IMR-90 (cell line): ENCODE results near the gene PLCL2. TPM values are rescaled to one million over a fixed set of nuclear protein-coding genes. Genes with fewer than 3 reads are reported as not detected.

Experiments used
- ATAC-seq: fragments of 200-7000 bp; cut with Tn5 transposase; 2 replicates; pipeline ENCODE4 v1.9.1; 2020; ENCODE audit warnings: low read depth, mild to moderate bottlenecking, moderate library complexity
- BruUV-seq: library from RNA; stranded (reverse); fragments of 400-500 nt; replicated peaks from 2 replicates; lab custom pipeline; 2021; lab: Mats Ljungman, UMichigan
- CTCF ChIA-PET: fragments of 300-600 bp; formaldehyde crosslinking; extraction: SDS; loops from one replicate; lab custom pipeline; 2021; ENCODE audit warnings: antibody characterized with exemption; lab: Yijun Ruan, JAX
- POLR2A ChIA-PET: fragments of 300-600 bp; sonication (Branson Sonifier 250); formaldehyde crosslinking; loops from one replicate; lab custom pipeline; 2022; ENCODE audit warnings: antibody characterized with exemption; ENCODE audit not compliant: unreplicated experiment; lab: Charles Lee
- DNase-seq: peaks from one replicate; pipeline ENCODE4 v3.0.0; 2013
- H2AFZ ChIP-seq: replicated peaks from 2 replicates; pipeline ENCODE3; 2013; ENCODE audit warnings: low read length, mild to moderate bottlenecking; ENCODE audit not compliant: poor library complexity
- H2AK5ac ChIP-seq: 2 replicates; pipeline ENCODE4 v1.6.1; 2013; ENCODE audit warnings: low read depth, low read length, inconsistent platforms
- H2AK9ac ChIP-seq: replicated peaks from 2 replicates; pipeline ENCODE3; 2013; ENCODE audit warnings: mild to moderate bottlenecking, low read depth, low read length, moderate library complexity; ENCODE audit not compliant: poor library complexity
- H2BK120ac ChIP-seq: 2 replicates; pipeline ENCODE4 v1.6.1; 2013; ENCODE audit warnings: low read depth, low read length, inconsistent platforms
- H2BK15ac ChIP-seq: 3 replicates; pipeline ENCODE4 v1.6.1; 2013; ENCODE audit warnings: low read depth, low read length, inconsistent platforms
- H2BK20ac ChIP-seq: 2 replicates; pipeline ENCODE4 v1.6.1; 2013; ENCODE audit warnings: low read depth, mild to moderate bottlenecking, inconsistent platforms, low read length, moderate library complexity
- H2BK5ac ChIP-seq: 2 replicates; pipeline ENCODE4 v1.6.1; 2013; ENCODE audit warnings: mild to moderate bottlenecking, low read depth, low read length, inconsistent platforms; ENCODE audit not compliant: poor library complexity, severe bottlenecking
- H3K14ac ChIP-seq: replicated peaks from 2 replicates; pipeline ENCODE4 v1.6.1; 2013; ENCODE audit warnings: low read depth, low read length, inconsistent platforms
- H3K18ac ChIP-seq: 2 replicates; pipeline ENCODE4 v1.6.1; 2013; ENCODE audit warnings: low read depth, low read length, control low read depth
- H3K23ac ChIP-seq: 2 replicates; pipeline ENCODE4 v1.6.1; 2013; ENCODE audit warnings: low read depth, low read length, inconsistent platforms
- H3K27ac ChIP-seq: 2 replicates; pipeline ENCODE4 v1.5.1; 2013; ENCODE audit warnings: mild to moderate bottlenecking, control low read depth, low read length; ENCODE audit not compliant: insufficient read depth
- H3K27me3 ChIP-seq: 2 replicates; pipeline ENCODE4 v1.6.1; 2013; ENCODE audit warnings: low read length; ENCODE audit not compliant: control insufficient read depth, insufficient read depth
- H3K36me3 ChIP-seq: 2 replicates; pipeline ENCODE4 v1.6.1; 2013; ENCODE audit warnings: low read length, mixed read lengths; ENCODE audit not compliant: control insufficient read depth, insufficient read depth
- H3K4ac ChIP-seq: 2 replicates; pipeline ENCODE4 v1.6.1; 2013; ENCODE audit warnings: low read depth, low read length, inconsistent platforms
- H3K4me1 ChIP-seq: 2 replicates; pipeline ENCODE4 v1.6.1; 2013; ENCODE audit warnings: low read length, mixed read lengths; ENCODE audit not compliant: control insufficient read depth, insufficient read depth
- H3K4me2 ChIP-seq: 2 replicates; pipeline ENCODE4 v1.6.1; 2013; ENCODE audit warnings: low read depth, mild to moderate bottlenecking, control low read depth, low read length, moderate library complexity
- H3K4me3 ChIP-seq: 2 replicates; pipeline ENCODE4 v1.5.1; 2013; ENCODE audit warnings: low read depth, mild to moderate bottlenecking, control low read depth, low read length, moderate library complexity; ENCODE audit not compliant: insufficient read depth
- H3K56ac ChIP-seq: 2 replicates; pipeline ENCODE4 v1.6.1; 2013; ENCODE audit warnings: low read length, inconsistent platforms; ENCODE audit not compliant: insufficient read depth; ENCODE audit errors: extremely low read depth
- H3K79me1 ChIP-seq, 2 experiments: 2 replicates each; pipeline ENCODE4 v1.6.1; 2013; ENCODE audit warnings: low read length in 2 of 2, inconsistent platforms in 1 of 2, low read depth in 1 of 2
- H3K9ac ChIP-seq: 2 replicates; pipeline ENCODE4 v1.6.1; 2013; ENCODE audit warnings: low read depth, low read length, control low read depth
- H3K9me1 ChIP-seq: 2 replicates; pipeline ENCODE4 v1.6.1; 2013; ENCODE audit warnings: low read length, inconsistent platforms; ENCODE audit not compliant: insufficient read depth
- H3K9me3 ChIP-seq: 2 replicates; pipeline ENCODE4 v1.6.1; 2013; ENCODE audit warnings: low read length; ENCODE audit not compliant: control insufficient read depth, insufficient read depth
- H4K20me1 ChIP-seq: 2 replicates; pipeline ENCODE4 v1.6.1; 2013; ENCODE audit warnings: low read length, inconsistent platforms; ENCODE audit not compliant: insufficient read depth
- H4K5ac ChIP-seq: 2 replicates; pipeline ENCODE4 v1.6.1; 2013; ENCODE audit warnings: mild to moderate bottlenecking, low read depth, low read length, control low read depth
- H4K8ac ChIP-seq, 2 experiments: 2 replicates each; pipeline ENCODE4 v1.6.1; 2013; ENCODE audit warnings: low read depth in 2 of 2, low read length in 2 of 2, control low read depth in 1 of 2, inconsistent platforms in 1 of 2
- H4K91ac ChIP-seq: 2 replicates; pipeline ENCODE4 v1.6.1; 2013; ENCODE audit warnings: low read depth, low read length, inconsistent platforms; ENCODE audit not compliant: insufficient read depth
- BHLHE40 ChIP-seq: fragments of 150-350 bp; IDR thresholded peaks from 2 replicates; pipeline ENCODE4 v1.6.1; 2016; ENCODE audit warnings: mild to moderate bottlenecking, low read depth, low read length
- CEBPB ChIP-seq: IDR thresholded peaks from 2 replicates; pipeline ENCODE4 v1.6.1; 2012; ENCODE audit warnings: low read depth, low read length, improper control_type of control experiment
- CHD1 ChIP-seq: IDR thresholded peaks from 2 replicates; pipeline ENCODE4 v1.6.1; 2012; ENCODE audit warnings: low read depth, low read length, improper control_type of control experiment
- FOS ChIP-seq: fragments of 150-350 bp; IDR thresholded peaks from 2 replicates; pipeline ENCODE4 v1.6.1; 2016; ENCODE audit warnings: low read depth, low read length
- MAFK ChIP-seq: IDR thresholded peaks from 2 replicates; pipeline ENCODE4 v1.6.1; 2012; ENCODE audit warnings: low read depth, low read length, improper control_type of control experiment
- MAZ ChIP-seq: IDR thresholded peaks from 2 replicates; pipeline ENCODE4 v1.6.1; 2012; ENCODE audit warnings: low read depth, mild to moderate bottlenecking, low read length, improper control_type of control experiment, moderate library complexity, borderline replicate concordance
- MXI1 ChIP-seq: IDR thresholded peaks from 2 replicates; pipeline ENCODE4 v1.6.1; 2012; ENCODE audit warnings: low read depth, mild to moderate bottlenecking, low read length, moderate library complexity, borderline replicate concordance
- POLR2A ChIP-seq: IDR thresholded peaks from 2 replicates; pipeline ENCODE4 v1.6.1; 2012; ENCODE audit warnings: mild to moderate bottlenecking, low read depth, low read length
- RAD21 ChIP-seq: IDR thresholded peaks from 2 replicates; pipeline ENCODE4 v1.6.1; 2012; ENCODE audit warnings: low read length, improper control_type of control experiment
- RFX5 ChIP-seq: IDR thresholded peaks from 2 replicates; pipeline ENCODE4 v1.8.0; 2012; ENCODE audit warnings: low read depth, mild to moderate bottlenecking, low read length, moderate library complexity
- SMC3 ChIP-seq: fragments of 150-350 bp; IDR thresholded peaks from 2 replicates; pipeline ENCODE4 v1.6.1; 2016; ENCODE audit warnings: low read depth, mild to moderate bottlenecking, antibody characterized with exemption, low read length, moderate library complexity
- WGBS, 2 experiments: methylation state at CpG; one replicate each; pipeline versions ENCODE4 v1.1.5 to v1.1.7; 2013; ENCODE audit warnings: missing lambda C conversion rate in 2 of 2; ENCODE audit not compliant: insufficient read length in 1 of 2; ENCODE audit errors: extremely low coverage in 2 of 2; 5-methylcytosine and 5-hydroxymethylcytosine counted together
- dilution Hi-C: fragments of 300-500 bp; cut with HindIII; formaldehyde crosslinking; loops from one replicate; pipeline ENCODE4 v1.14.3; 2018; ENCODE audit warnings: low sequenced_read_pairs; ENCODE audit not compliant: unreplicated experiment
- in situ Hi-C: fragments of 300-500 bp; cut with MboI; formaldehyde crosslinking; loops from 3 replicates; pipeline ENCODE4 v1.14.3; 2019; ENCODE audit warnings: low sequenced_read_pairs, inconsistent platforms, mixed read lengths
- intact Hi-C: fragments of 100-400 bp; cut with micrococcal nuclease; formaldehyde crosslinking; loops from 2 replicates; pipeline ENCODE4 v1.10.0; 2022
- polyA plus RNA-seq, 3 experiments: library from polyadenylated mRNA; depleted of rRNA; stranded (reverse); fragments of >200 nt; gene quantifications; 2 replicates each; pipeline ENCODE4 v1.2.3, GENCODE V29; 2012; ENCODE audit warnings: low replicate concordance in 1 of 3
- total RNA-seq: library from RNA; depleted of rRNA; stranded (reverse); fragments of >200 nt; gene quantifications from 2 replicates; pipeline ENCODE4 v1.2.3, GENCODE V29; 2012
- TF ChIP-seq, protein P1 (sequence below): conservative IDR thresholded peaks from 2 replicates; pipeline ENCODE4 v1.5.1; 2012; ENCODE audit warnings: mild to moderate bottlenecking, low read depth, low read length, improper control_type of control experiment
- TF ChIP-seq, protein P2 (sequence below): fragments of 150-350 bp; IDR thresholded peaks from 2 replicates; pipeline ENCODE4 v1.6.1; 2017; ENCODE audit warnings: mild to moderate bottlenecking, antibody characterized with exemption, low read length, low read depth

The PLCL2 gene
- total and polyA plus RNA-seq, 2 of the 4 experiments (the other 2 are of a cell fraction) = 0.92 to 3.8 TPM

DNA sequence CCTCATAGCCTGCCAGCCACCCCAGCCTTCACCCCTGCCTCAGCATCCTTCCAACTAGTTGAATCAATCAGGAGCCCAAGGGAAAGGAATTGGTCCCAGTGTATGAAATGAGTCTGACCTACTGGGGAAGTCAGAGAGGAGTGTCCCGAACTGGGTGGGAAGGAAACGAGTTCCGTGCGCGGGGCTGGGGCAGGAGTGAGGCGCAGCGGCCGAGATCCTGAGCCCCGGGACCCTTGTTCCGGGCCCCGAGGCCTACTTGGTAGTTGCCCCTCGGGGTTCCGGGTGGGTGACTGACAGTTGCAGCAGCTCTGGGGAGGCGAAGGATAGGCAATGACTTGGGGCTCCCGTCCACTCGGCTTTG, 1.1 kb upstream of the PLCL2 start:
- Histone ChIP-seq H3K9ac (no peak overlapping the region), H4K5ac (no peak overlapping the region), H3K56ac (no peak overlapping the region), H3K23ac (no peak overlapping the region), H3K4me2 (no peak overlapping the region), H2BK120ac (no peak overlapping the region), H2AFZ (peak overlapping the region; percentile 91), H3K18ac (no peak overlapping the region), H4K8ac (no peak overlapping the region), H2AK5ac (no peak overlapping the region), H4K91ac (no peak overlapping the region), H3K9me1 (no peaks in the 10 kb centered on the region), H3K4ac (no peak overlapping the region), H3K27me3 (peaks cover 4% of the 10 kb centered on the region), H3K27ac (no peak overlapping the region), H4K20me1 (no peaks in the 10 kb centered on the region), H2BK5ac (no peak overlapping the region), H3K79me1 (peaks cover 0 to 4% of the 10 kb centered on the region in 2 experiments; a peak in 1 of 4 replicates), H2BK20ac (no peak overlapping the region), H3K36me3 (no peaks in the 10 kb centered on the region), H3K4me3 (no peak overlapping the region), H2AK9ac (no peak overlapping the region), H3K4me1 (peaks cover 4% of the 10 kb centered on the region; the same call in 1 of the 2 replicates), H2BK15ac (no peak overlapping the region), H3K9me3 (no peaks in the 10 kb centered on the region), H3K14ac (no peak overlapping the region)
- in situ Hi-C loops (loop anchor here (25.0 kb wide), 1 partner anchor 596 kb away; no protein-coding TSS in a partner anchor), dilution Hi-C loops (no loop called here), intact Hi-C loops (loop anchor here (10.0 kb wide), 1 partner anchor 351 kb away; no protein-coding TSS in a partner anchor)
- ChIA-PET POLR2A (no interaction called here), CTCF (interaction anchor here (0.6 to 1.1 kb wide), 4 partner anchors 13 to 409 kb away, joined by 3 to 7 read pairs (median 4); no protein-coding TSS in a partner anchor)
- ATAC-seq (no peak), DNase-seq (no peak)
- BruUV-seq = no TSS peak
- WGBS, 2 experiments = 80% methylated on average over 9 of the region's 16 CpGs; no CpG with 5 or more reads in 1 of the 2 experiments
- TF ChIP-seq, protein P1, sequence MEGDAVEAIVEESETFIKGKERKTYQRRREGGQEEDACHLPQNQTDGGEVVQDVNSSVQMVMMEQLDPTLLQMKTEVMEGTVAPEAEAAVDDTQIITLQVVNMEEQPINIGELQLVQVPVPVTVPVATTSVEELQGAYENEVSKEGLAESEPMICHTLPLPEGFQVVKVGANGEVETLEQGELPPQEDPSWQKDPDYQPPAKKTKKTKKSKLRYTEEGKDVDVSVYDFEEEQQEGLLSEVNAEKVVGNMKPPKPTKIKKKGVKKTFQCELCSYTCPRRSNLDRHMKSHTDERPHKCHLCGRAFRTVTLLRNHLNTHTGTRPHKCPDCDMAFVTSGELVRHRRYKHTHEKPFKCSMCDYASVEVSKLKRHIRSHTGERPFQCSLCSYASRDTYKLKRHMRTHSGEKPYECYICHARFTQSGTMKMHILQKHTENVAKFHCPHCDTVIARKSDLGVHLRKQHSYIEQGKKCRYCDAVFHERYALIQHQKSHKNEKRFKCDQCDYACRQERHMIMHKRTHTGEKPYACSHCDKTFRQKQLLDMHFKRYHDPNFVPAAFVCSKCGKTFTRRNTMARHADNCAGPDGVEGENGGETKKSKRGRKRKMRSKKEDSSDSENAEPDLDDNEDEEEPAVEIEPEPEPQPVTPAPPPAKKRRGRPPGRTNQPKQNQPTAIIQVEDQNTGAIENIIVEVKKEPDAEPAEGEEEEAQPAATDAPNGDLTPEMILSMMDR = no peak
- TF ChIP-seq MAFK (no peak), BHLHE40 (no peak), SMC3 (no peak), RAD21 (no peak), POLR2A (no peak), CEBPB (no peak), FOS (no peak), RFX5 (no peak), MXI1 (no peak), MAZ (no peak), CHD1 (no peak)
- TF ChIP-seq, protein P2, sequence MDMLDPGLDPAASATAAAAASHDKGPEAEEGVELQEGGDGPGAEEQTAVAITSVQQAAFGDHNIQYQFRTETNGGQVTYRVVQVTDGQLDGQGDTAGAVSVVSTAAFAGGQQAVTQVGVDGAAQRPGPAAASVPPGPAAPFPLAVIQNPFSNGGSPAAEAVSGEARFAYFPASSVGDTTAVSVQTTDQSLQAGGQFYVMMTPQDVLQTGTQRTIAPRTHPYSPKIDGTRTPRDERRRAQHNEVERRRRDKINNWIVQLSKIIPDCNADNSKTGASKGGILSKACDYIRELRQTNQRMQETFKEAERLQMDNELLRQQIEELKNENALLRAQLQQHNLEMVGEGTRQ = no peak
